GM19395 (cell line): ENCODE data around the gene TRNAU1AP.
A peak's percentile ranks its signal among the peaks of the same experiment; 100 is the strongest.
"Not testable (repeated sequence)": the region's sequence is repeated elsewhere in the genome, so short reads cannot be mapped to it uniquely, and the experiment has no call there.

Source experiments
- ATAC-seq: cut with Tn5 transposase; IDR thresholded peaks from one replicate; pipeline ENCODE4 v1.9.1; 2021; ENCODE audit warnings: mild to moderate bottlenecking, moderate library complexity; ENCODE audit not compliant: unreplicated experiment

TRNAU1AP gene

GRCh38 chr1:28577052-28577678 lies 24.3 kb downstream of the TRNAU1AP start:
- no peak for ATAC-seq

GRCh38 chr1:28577738-28578536 lies 25.1 kb downstream of the TRNAU1AP start:
- ATAC-seq: no peak

- ATAC-seq: no peak
These were observed 25.9 kb downstream of the TRNAU1AP start for GRCh38 chr1:28578696-28579218.

GRCh38 chr1:28579401-28579800 lies 26.5 kb downstream of the TRNAU1AP start:
- no peak for ATAC-seq

- ATAC-seq: peak; percentile 36
These were observed 28.0 kb downstream of the TRNAU1AP start for GRCh38 chr1:28580722-28581530.

GRCh38 chr1:28581531-28582247 lies 28.8 kb downstream of the TRNAU1AP start:
- peak; percentile 74 for ATAC-seq

- ATAC-seq: peak; percentile 10
These were observed 29.3 kb downstream of the TRNAU1AP start for GRCh38 chr1:28582248-28582615.

- not testable (repeated sequence) for ATAC-seq
These were observed 33.9 kb downstream of the TRNAU1AP start for GRCh38 chr1:28586585-28587391.

GRCh38 chr1:28591708-28592320 lies 38.9 kb downstream of the TRNAU1AP start, which contains the start of gene RAB42:
TSS of gene RAB42 (plus strand) at chr1:28592265. CDS start at chr1:28592512, 247 bp downstream.
- peak; percentile 46 for ATAC-seq

GRCh38 chr1:28592321-28593071 lies 39.6 kb downstream of the TRNAU1AP start:
- ATAC-seq: peak; percentile 63

GRCh38 chr1:28593988-28594356 lies 41.1 kb downstream of the TRNAU1AP start:
- not testable (repeated sequence) for ATAC-seq

GRCh38 chr1:28594686-28595411 lies 42.0 kb downstream of the TRNAU1AP start:
- ATAC-seq: not testable (repeated sequence)

GRCh38 chr1:28595412-28596191 lies 42.7 kb downstream of the TRNAU1AP start:
- no peak for ATAC-seq

- not testable (repeated sequence) for ATAC-seq
These were observed 43.4 kb downstream of the TRNAU1AP start for GRCh38 chr1:28596276-28596675.

- ATAC-seq: no peak
These were observed 48.8 kb downstream of the TRNAU1AP start for GRCh38 chr1:28601696-28602095.

GRCh38 chr1:28602536-28603439 lies 49.9 kb downstream of the TRNAU1AP start:
- ATAC-seq: no peak
